T-helper 17 cell (primary cell): ENCODE measurements around the gene ATP6V1E1. TPM values are rescaled to one million over a fixed set of nuclear protein-coding genes. Genes with fewer than 3 reads are reported as not detected.
A peak's percentile ranks its signal among the peaks of the same experiment; 100 is the strongest.

ENCODE experiments used
- ATAC-seq: fragments of 150-1000 bp; cut with Tn5 transposase; 2 replicates; pipeline ENCODE4 v1.10.0; 2021; ENCODE audit warnings: mild to moderate bottlenecking, moderate library complexity
- DNase-seq, 3 donors: peaks; one replicate each; pipeline versions ENCODE4 v3.0.0 to v3.0.0-alpha.2; 2020 to 2021
- H3K9me3 ChIP-seq: one replicate; pipeline ENCODE4 v1.7.0; 2013; ENCODE audit warnings: low read length, mild to moderate bottlenecking; ENCODE audit not compliant: control insufficient read depth, poor library complexity, severe bottlenecking
- H3K27ac Mint-ChIP-seq: one replicate; pipeline ENCODE4 v1.8.0; 2022; ENCODE audit warnings: mild to moderate bottlenecking, moderate library complexity, mixed read lengths
- H3K27me3 Mint-ChIP-seq: one replicate; pipeline ENCODE4 v1.8.0; 2022; ENCODE audit warnings: mixed read lengths
- H3K36me3 Mint-ChIP-seq: one replicate; pipeline ENCODE4 v1.8.0; 2022; ENCODE audit warnings: low read depth, mixed read lengths
- H3K4me1 Mint-ChIP-seq: one replicate; pipeline ENCODE4 v1.8.0; 2022; ENCODE audit warnings: mild to moderate bottlenecking, mixed read lengths
- H3K4me3 Mint-ChIP-seq: one replicate; pipeline ENCODE4 v1.8.0; 2022; ENCODE audit warnings: mild to moderate bottlenecking, moderate library complexity, mixed read lengths
- total RNA-seq, 4 donors: library from RNA in 2 of 4; stranded (reverse) in 2 of 4; gene quantifications; one replicate each; pipeline ENCODE4 v1.2.3 and lab custom pipeline; 2022 to 2026

Gene ATP6V1E1
- total RNA-seq, 2 donors from 2014 or later: 60.7 to 62.5 TPM

GRCh38 chr22:17627961-17628405 is 566 bp downstream of the ATP6V1E1 start:
- no peak for DNase-seq
- no peaks in the 10 kb centered on the region for H3K36me3 Mint-ChIP-seq
- peaks cover 8% of the 10 kb centered on the region for H3K4me1 Mint-ChIP-seq

GRCh38 chr22:17613280-17613679 is 15.3 kb downstream of the ATP6V1E1 start:
- Mint-ChIP-seq H3K27me3 (no peaks in the 10 kb centered on the region), H3K27ac (peak overlapping the region; percentile 59), H3K4me1 (peaks cover 5% of the 10 kb centered on the region), H3K36me3 (peaks cover 4% of the 10 kb centered on the region), H3K4me3 (no peak overlapping the region)
- ATAC-seq (no peak), DNase-seq (no peak)
- no peaks in the 10 kb centered on the region for H3K9me3 ChIP-seq

More at GRCh38 chr22:17627961-17628405, 566 bp downstream of the ATP6V1E1 start:
- Mint-ChIP-seq H3K27me3 (no peaks in the 10 kb centered on the region), H3K4me3 (peak overlapping the region; percentile 91), H3K27ac (peak overlapping the region; percentile 95)
- ATAC-seq: no peak
- no peaks in the 10 kb centered on the region for H3K9me3 ChIP-seq

GRCh38 chr22:17612057-17612456 is 16.5 kb downstream of the ATP6V1E1 start:
- Mint-ChIP-seq H3K27ac (peak overlapping the region; percentile 49), H3K36me3 (peaks cover 4% of the 10 kb centered on the region), H3K27me3 (no peaks in the 10 kb centered on the region)

GRCh38 chr22:17607891-17608521 is 20.5 kb downstream of the ATP6V1E1 start:
- DNase-seq: no peak
- Mint-ChIP-seq H3K4me3 (no peak overlapping the region), H3K27ac (no peak overlapping the region), H3K4me1 (peaks cover 10% of the 10 kb centered on the region), H3K27me3 (no peaks in the 10 kb centered on the region), H3K36me3 (peaks cover 7% of the 10 kb centered on the region)
- no peak for ATAC-seq
- H3K9me3 ChIP-seq: no peaks in the 10 kb centered on the region

More at GRCh38 chr22:17612057-17612456, 16.5 kb downstream of the ATP6V1E1 start:
- no peaks in the 10 kb centered on the region for H3K9me3 ChIP-seq
- DNase-seq (no peak), ATAC-seq (no peak)
- Mint-ChIP-seq H3K4me3 (no peak overlapping the region), H3K4me1 (peaks cover 5% of the 10 kb centered on the region)

- H3K27ac Mint-ChIP-seq: no peak overlapping the region
- DNase-seq: no peak
Measured at GRCh38 chr22:17606496-17606895, 22.1 kb downstream of the ATP6V1E1 start.

GRCh38 chr22:17603668-17604067 is 24.9 kb downstream of the ATP6V1E1 start:
- H3K27ac Mint-ChIP-seq: peak overlapping the region; percentile 39
- peaks cover 4% of the 10 kb centered on the region for H3K4me1 Mint-ChIP-seq
- H3K9me3 ChIP-seq: no peaks in the 10 kb centered on the region
- no peak overlapping the region for H3K4me3 Mint-ChIP-seq
- ATAC-seq: no peak
- no peaks in the 10 kb centered on the region for H3K27me3 Mint-ChIP-seq
- DNase-seq: no peak
- peaks cover 5% of the 10 kb centered on the region for H3K36me3 Mint-ChIP-seq

More at GRCh38 chr22:17606496-17606895, 22.1 kb downstream of the ATP6V1E1 start:
- Mint-ChIP-seq H3K4me3 (no peak overlapping the region), H3K27me3 (no peaks in the 10 kb centered on the region), H3K36me3 (peaks cover 2% of the 10 kb centered on the region), H3K4me1 (peaks cover 10% of the 10 kb centered on the region)
- no peak for ATAC-seq
- no peaks in the 10 kb centered on the region for H3K9me3 ChIP-seq

- ATAC-seq: no peak
- H3K27ac Mint-ChIP-seq: peak overlapping the region; percentile 54
Measured at GRCh38 chr22:17601031-17601430, 27.5 kb downstream of the ATP6V1E1 start.

GRCh38 chr22:17598318-17598717 is 30.2 kb downstream of the ATP6V1E1 start:
- H3K27ac Mint-ChIP-seq: peak overlapping the region; percentile 73
- peaks cover 2% of the 10 kb centered on the region for H3K4me1 Mint-ChIP-seq
- no peaks in the 10 kb centered on the region for H3K27me3 Mint-ChIP-seq
- peaks cover 11% of the 10 kb centered on the region for H3K36me3 Mint-ChIP-seq
- no peak for DNase-seq
- ATAC-seq: no peak
- no peak overlapping the region for H3K4me3 Mint-ChIP-seq
- no peaks in the 10 kb centered on the region for H3K9me3 ChIP-seq

More at GRCh38 chr22:17601031-17601430, 27.5 kb downstream of the ATP6V1E1 start:
- no peak for DNase-seq
- Mint-ChIP-seq H3K4me3 (no peak overlapping the region), H3K4me1 (peaks cover 5% of the 10 kb centered on the region), H3K27me3 (no peaks in the 10 kb centered on the region), H3K36me3 (peaks cover 12% of the 10 kb centered on the region)
- H3K9me3 ChIP-seq: no peaks in the 10 kb centered on the region

- H3K4me3 Mint-ChIP-seq: no peak overlapping the region
- DNase-seq: no peak
- peaks cover 11% of the 10 kb centered on the region for H3K36me3 Mint-ChIP-seq
- ATAC-seq: no peak
- H3K27me3 Mint-ChIP-seq: no peaks in the 10 kb centered on the region
- H3K4me1 Mint-ChIP-seq: peaks cover 2% of the 10 kb centered on the region
- peak overlapping the region; percentile 67 for H3K27ac Mint-ChIP-seq
- no peaks in the 10 kb centered on the region for H3K9me3 ChIP-seq
Measured at GRCh38 chr22:17597217-17597616, 31.3 kb downstream of the ATP6V1E1 start.

GRCh38 chr22:17596226-17596625 is 32.3 kb downstream of the ATP6V1E1 start:
- no peaks in the 10 kb centered on the region for H3K9me3 ChIP-seq
- Mint-ChIP-seq H3K27ac (peak overlapping the region; percentile 67), H3K27me3 (no peaks in the 10 kb centered on the region), H3K4me3 (no peak overlapping the region), H3K36me3 (peaks cover 11% of the 10 kb centered on the region), H3K4me1 (peaks cover 2% of the 10 kb centered on the region)
- ATAC-seq (no peak), DNase-seq (no peak)

GRCh38 chr22:17592201-17592600 is 36.3 kb downstream of the ATP6V1E1 start:
- no peak for DNase-seq
- peaks cover 3% of the 10 kb centered on the region for H3K36me3 Mint-ChIP-seq
- no peaks in the 10 kb centered on the region for H3K27me3 Mint-ChIP-seq
- no peaks in the 10 kb centered on the region for H3K9me3 ChIP-seq
- no peak for ATAC-seq
- no peak overlapping the region for H3K4me3 Mint-ChIP-seq
- no peak overlapping the region for H3K27ac Mint-ChIP-seq
- no peaks in the 10 kb centered on the region for H3K4me1 Mint-ChIP-seq

- Mint-ChIP-seq H3K36me3 (no peaks in the 10 kb centered on the region), H3K4me1 (no peaks in the 10 kb centered on the region), H3K27me3 (no peaks in the 10 kb centered on the region), H3K4me3 (no peak overlapping the region), H3K27ac (peak overlapping the region; percentile 14)
- no peaks in the 10 kb centered on the region for H3K9me3 ChIP-seq
- ATAC-seq: no peak
- no peak for DNase-seq
Measured at GRCh38 chr22:17590586-17590985, 38.0 kb downstream of the ATP6V1E1 start.

GRCh38 chr22:17589810-17590375 is 38.7 kb downstream of the ATP6V1E1 start:
- no peak overlapping the region for H3K4me3 Mint-ChIP-seq
- no peaks in the 10 kb centered on the region for H3K36me3 Mint-ChIP-seq
- no peak for DNase-seq
- H3K27ac Mint-ChIP-seq: peak overlapping the region; percentile 14
- H3K4me1 Mint-ChIP-seq: no peaks in the 10 kb centered on the region
- no peaks in the 10 kb centered on the region for H3K9me3 ChIP-seq
- ATAC-seq: no peak
- no peaks in the 10 kb centered on the region for H3K27me3 Mint-ChIP-seq

- H3K36me3 Mint-ChIP-seq: no peaks in the 10 kb centered on the region
- ATAC-seq (no peak), DNase-seq (no peak)
- H3K4me1 Mint-ChIP-seq: no peaks in the 10 kb centered on the region
- no peaks in the 10 kb centered on the region for H3K9me3 ChIP-seq
- H3K27me3 Mint-ChIP-seq: no peaks in the 10 kb centered on the region
- H3K4me3 Mint-ChIP-seq: no peak overlapping the region
- no peak overlapping the region for H3K27ac Mint-ChIP-seq
Measured at GRCh38 chr22:17588606-17589005, 39.9 kb downstream of the ATP6V1E1 start.
